ENCODE results near the gene BOD1L1.

Gene BOD1L1

DNA sequence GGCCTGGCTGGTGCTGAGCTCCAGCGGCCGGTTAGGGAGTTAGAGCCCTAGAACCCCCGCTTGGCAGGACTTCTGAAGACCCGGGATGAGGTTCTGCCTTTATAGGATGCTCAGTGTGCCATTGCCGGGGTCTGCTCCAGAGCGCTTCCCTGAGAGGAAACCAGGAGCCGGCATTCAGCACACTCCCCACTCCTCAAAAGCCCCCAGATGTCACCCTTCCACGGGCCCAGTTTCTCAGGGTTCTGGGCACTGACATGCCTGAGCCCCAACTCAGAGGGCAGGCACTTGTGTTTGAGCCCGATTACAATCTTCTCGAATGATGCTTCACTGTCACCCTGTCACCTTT, 89.7 kb downstream of the BOD1L1 start:
- no peak for DNase-seq

DNA sequence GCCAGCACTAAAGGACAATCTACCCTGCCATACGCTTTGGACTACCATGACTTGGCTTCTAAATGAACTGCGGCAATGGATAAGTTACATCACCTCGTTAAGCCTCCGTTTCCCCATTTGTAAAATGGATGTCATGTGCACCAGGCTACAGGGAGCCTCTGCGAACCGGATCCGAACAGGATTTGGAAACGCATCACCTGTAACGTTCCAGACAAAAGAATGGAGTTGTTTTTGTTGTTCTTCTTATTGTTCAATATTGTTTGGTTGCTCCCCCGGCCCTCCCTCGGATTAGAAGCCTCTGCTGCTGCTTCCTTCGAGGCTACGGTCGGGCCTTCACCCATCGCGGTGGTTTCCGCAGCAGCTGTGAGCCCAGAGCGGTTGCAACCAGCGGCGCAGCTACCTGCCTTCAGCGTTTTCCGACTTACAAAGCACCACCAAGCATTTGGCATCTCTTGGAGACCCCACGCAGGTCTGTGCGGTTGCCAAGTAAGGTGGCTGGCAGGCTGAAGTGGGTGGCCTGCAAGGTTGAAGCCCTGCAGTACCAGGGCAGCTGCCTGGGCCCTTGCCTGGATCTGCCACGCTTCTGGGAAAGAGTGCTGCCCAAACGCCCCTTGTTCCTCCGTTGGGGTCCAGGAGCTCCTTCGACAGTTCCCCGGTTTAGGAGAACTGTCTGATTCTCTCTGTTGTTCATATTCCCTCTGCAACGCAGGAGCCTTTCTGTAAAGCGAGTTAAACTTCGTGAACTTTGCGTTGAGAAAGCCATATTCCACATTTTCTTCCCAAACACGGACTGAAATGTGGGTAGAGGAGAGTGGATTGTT, 90.3 kb downstream of the BOD1L1 start:
- DNase-seq, result no peak

DNA sequence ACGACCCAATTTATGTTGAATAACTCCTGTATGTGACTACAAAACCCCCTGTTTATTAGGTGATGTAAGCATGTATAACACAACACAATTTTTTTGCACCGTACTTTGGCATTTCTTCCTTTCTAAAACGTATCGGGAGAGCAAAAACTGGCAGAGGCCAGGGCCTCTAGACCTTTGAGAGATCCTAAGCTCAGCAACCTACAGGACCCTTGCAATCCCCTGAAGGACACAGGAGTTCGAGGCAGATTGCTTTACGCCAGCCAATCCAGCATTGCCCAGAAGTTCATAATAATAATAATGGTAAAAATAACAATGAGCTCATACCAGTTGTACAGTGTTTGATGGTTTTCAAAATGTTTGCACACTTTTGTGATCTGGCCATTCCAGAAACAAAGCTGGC, 90.9 kb downstream of the BOD1L1 start:
- no peak for DNase-seq

DNA sequence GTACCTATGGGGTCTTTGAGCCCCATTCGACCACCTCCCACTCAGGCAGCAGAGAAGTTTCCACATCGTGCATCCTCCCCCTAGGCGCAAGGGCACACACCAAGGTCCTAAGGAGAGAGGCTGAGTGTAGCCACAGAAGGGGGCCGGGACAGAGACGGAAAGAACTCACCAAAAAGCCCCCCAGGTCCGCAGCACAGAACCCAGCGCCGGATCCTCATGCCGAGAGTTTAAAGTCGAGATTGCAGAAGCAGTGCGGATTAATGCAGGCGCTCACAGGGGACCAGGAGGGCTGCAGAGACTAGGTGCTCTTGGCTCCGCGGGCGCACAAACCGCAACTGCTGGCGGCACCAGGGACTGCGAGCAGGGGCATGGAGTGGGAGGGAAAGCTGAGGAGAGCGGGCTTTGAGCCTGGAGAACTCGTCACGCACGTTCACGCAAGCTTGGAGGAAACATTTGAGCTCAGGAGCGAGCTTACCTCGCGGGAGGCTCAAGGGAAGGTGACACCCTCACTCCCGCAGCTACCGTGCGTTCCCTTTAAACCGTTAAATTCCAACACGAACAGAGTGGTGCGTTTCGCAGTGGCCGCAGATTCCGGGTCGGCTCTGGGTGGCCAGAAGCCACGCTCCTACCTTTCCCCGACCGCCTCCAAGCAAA, 91.7 kb downstream of the BOD1L1 start:
- no peak for DNase-seq

DNA sequence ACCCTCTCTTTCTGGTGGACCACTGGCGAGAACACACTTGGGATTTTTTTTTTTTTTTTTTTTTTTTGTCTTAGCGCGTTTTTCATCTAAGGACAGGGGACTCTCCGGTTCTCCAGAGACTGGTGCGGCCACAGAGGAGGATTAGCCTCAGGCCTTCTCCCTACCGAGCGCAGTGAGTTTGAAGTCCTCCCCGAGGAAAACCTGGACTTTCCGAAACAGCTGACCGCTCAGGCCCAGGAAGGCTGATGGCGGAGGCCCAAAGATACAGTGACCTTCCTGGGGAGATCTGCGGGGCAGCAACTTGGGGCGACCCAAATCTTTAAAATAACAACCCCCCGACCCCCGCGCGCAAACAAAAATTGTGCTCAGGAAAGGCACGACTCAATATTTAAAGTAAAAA, 92.4 kb downstream of the BOD1L1 start:
- DNase-seq, result no peak

DNA sequence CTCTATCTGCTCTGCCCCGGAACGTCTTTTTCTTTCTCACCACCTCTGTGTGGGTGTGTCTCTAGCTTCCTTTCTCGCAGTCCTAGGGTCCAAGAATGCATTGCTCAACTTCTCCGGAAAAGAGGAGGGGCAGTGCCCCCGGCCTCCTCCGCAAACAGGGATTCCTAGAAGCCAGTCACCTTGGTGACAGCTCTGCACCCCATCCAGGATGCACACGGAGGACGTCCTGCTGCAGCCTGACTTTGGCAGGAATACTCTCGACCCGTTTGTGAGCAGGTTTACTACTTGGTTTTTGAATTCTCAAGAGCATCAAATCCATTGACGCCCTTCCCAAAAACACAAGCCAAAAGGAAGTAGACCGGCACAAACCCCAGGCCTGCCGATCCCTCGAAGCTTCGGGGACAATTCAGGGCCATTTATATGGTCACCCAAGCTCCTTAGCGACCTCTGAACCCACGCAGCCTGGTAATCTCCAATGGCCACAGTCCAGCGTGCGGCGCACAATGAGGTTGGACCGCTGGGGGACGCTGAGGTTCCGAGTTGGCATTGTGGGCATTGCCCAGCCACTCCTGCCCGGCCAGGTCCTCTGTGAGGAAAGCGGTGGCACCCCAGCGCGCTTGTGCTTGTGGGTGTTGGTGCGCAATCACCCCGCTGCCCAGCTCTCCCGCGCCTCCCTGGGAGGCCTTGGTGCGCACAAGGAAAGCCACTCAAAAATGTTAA, 93.0 kb downstream of the BOD1L1 start:
- DNase-seq, result no peak

DNA sequence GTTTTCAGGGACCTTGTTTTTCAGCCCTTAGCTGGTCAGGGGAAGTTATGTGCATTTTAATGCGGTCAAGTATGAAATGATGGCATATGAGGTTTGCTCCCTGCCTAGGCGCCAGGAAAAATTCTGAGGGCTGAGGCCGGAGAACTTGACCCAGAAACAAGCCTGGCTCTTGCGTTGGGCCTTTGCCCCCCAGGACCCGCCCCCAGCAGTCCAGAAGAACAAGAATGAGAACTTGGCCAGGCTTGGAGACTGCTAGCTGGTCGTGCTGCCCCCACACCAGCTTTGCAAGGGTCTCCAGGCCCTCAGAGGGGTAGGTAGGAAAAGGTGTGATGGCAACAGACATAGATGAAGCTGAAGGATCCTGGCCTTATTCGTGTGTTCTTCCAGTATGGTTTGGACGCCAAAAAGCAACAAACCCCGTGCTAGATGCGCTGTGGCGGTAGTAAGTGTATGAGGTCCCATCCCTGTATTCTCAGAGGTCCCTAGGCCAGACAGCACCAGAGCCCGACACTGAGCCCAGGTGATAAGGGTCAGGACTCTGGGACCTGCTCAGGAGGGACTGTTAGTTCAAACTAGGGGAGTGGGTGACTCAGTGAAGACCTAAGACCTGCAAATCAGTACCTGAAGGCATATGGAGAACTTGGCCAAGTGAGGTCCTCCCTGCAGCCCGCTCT, 93.7 kb downstream of the BOD1L1 start:
- DNase-seq, result no peak

DNA sequence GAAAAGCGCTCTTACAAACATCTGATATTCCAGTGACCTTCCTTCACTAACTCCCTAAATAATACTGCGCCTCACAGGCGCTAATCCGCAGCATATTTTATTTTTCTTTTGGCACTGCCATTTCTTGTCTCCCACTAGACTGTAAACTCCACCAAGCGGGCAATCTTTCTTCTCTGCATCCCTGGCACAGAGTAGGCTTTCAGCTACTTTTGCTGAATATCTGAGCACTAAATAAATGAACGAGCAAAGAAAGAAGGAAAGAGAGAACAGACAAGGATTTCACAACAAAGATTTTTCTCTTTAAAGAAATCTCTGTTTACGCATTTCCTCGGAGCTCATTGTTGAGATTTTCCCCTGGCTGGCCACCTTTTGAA, 95.9 kb downstream of the BOD1L1 start:
- no peak for DNase-seq

DNA sequence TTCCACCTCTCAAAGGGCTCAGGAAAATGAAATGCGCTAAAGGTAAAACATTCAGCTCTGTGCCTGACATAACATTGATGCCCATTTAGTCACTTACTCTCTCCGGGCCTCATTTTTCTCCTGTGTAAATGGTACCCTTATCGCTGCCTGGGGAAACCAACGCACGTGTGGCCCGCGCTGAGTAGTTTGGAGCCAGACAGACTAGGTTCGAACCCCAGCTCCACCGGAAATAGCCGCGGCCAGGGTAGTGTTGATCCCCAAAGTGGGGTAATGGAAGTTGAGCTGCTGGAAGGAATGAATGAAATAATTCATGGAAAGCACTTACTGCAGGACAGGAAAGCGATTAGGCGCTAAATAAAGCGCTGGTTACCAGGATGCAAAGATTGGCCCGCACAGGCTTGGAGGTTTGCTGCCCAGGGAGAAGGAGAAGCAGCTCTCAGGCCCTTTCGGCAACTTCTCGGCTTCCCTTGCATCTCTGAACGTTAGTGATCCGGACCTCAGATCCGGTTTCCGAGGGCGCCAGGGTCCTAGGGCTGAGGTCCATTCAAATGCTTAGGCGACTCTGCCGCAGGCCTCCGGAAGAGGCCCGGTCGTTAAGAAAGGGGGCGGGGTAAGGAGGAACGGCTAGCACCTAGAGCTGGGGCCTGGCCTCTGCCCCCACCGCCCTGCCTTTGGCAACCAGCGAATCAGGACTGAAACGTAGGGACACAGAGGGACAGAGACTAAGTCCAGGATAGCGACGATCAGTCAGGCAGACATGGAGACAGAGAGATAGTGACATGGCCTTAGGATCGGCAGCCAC, 96.5 kb downstream of the BOD1L1 start:
- no peak for DNase-seq

DNA sequence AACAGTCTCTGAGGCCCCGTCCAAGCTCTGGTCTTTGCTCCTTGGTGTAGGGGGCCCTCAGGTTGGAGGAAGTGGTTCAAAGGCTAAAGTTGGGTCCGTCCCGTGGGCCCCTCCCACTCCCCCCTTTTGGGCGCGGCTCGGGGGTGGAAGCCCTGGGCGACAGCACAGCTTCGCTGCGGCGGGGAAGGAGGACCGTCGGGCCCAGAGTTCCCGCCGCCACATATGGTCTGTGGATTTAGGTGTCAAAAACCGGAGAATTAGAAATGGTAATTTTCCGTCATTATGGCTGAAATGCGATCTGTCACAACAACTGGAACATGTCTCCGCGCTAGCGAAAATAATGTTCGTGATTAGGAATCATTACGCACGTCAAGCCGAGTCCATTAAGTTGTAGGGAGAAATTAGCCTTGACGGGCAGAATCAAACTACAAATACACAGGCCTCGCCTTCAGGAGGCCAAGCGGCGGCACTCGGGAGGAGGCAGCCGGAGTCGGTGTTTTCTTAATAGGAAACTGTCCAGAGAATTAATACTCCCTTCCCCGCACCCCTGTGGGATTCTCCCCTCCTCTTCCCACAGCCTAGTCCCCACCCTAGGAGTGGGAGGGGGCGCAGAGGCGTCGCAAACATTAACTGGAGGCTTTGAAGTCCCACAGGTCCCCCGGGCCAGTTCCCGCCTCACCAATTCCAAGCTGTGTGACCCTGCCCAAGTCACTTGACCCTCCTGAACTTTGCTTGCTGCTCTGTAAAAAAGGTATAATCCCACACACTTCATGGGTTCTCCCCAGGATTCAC, 98.2 kb downstream of the BOD1L1 start:
- DNase-seq, result no peak

DNA sequence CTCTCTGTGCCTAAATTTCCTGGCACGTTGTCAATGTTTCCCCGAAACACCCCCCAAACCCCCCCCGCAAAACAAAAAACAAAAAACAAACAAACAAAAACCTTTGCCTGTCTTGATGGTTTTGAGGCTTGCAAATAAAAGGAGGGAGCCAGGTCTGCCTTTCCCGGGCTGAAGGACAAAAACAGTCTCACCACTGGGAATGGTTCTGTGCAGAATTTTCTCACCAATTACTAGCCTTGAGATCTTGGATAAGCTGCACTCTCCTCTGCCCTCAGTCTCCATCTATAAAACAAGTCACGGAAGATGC, 98.8 kb downstream of the BOD1L1 start:
- DNase-seq, result no peak

DNA sequence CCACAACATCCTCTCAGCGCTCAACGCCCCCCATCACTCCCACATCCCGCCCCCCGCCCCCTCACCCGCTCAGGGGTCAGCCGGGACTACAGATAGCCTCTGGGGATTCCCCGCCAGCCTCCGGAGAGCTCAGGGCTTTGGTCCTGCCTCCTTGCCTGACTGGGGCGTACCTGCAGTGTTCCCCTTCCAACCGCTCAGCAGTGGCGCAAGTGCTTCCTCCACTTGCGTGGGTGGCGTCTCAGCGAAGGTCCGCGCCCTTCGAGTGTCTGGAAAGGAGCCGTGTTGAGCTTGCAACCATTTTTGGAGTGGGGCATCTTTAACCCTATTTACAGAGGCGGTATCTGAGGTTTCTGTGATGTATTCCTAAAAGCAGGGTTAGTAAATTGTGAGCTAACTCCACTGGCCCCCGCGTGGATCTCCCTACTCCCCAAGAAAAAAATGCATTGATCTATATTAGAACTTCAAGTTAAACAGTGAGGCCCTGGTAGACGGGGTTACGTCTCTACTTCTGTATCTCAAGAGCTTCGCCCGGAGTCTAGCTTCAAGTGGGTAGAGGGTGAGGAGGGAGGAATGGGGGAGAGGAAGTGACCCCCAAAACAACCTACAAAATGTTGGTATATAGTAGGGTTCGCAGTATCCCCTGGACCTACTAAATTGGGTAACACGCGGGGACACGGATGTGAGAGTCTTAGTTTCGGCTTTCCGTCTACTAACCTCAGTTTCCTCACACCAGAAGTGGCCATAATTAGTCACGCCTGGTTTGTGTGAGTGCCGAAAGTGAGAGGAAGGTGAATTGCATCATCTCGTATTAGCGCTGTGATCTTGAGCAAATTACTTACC, 99.3 kb downstream of the BOD1L1 start:
- DNase-seq, result no peak

DNA sequence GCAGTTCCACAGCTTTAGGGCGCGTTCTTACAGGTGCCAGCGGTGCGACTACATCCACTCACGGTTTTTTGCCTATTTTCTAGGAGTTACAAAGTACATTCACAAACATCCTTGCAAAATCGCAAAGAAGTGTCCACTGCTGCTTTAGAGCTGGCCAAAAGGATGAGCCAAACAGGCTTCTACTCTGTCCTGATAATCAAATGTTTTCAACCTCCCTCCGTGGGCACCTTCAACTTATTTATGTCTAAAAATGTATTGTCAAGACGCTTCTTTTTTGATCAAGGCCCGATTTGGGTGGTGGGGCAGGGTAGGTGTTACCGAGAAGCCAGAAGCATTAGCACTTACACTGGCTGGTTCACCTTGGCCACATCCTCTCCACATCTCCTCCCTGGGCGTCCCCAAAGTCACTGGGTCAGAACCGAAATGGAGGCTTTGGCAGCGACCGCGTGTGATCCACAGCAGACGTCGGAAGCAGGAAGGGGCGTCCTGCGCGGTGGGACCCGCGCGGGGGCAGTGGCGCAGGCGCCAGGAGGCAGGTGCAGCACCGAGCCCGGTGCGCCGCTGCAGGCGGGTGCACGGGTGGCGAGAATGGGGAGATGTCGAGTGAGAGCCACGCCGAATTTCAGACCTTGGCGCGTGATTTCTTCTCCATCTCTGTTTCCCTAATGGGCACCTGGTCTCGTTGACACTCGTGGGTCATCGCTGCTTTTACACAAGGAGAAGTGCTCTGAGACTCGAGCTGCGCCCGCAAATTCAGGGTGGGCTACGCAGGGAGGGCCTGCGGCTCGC, 100.1 kb downstream of the BOD1L1 start:
- no peak for DNase-seq

DNA sequence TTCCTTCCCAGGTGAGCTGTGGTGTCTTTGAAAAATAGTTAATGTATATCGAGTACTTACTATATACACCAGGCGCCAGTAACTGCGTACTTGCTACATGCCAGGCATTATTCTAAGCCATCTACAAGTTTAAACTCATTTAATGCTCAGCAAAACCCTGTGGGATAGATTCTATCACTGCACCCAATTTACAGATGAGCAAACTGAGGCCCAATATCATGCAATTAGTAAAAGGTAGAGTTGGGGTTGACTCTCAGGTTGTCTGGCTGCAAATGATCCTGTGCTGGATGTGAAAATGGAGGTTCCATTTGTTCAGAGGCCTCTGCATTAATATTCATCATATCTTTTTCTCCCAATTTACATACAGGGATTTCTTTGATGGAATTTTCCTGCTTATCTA, 100.9 kb downstream of the BOD1L1 start:
- no peak for DNase-seq

DNA sequence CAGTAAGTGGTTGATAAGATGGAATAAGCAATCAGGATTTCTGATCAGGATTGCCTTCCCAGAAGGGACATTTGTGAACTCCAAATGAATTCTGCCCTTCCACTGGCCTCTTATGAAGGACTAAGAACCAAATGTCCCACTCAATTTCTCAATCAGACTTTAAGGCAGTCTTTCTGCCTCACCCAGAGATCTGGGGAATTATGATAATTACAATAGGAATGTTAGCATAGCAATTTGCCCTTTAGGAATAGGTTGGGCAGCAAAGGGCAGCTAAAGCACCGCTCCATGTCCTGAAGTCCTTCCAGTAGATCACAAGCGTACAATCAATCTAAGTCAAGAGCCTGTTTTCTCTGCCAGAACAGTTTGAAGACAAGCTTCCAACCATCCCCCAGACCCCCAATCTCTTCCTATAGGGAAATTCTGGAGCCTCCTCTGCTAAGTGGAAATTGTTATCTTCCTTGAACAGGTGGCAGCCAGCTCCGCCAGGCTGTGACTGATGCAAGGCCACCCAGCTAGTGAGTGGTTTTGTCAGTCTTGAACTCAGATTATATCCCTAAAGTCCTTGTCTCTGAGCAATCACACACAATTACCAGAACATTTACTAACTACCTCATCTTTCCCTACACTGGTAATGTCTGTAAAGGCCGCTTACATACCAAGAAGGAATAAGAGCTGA, 101.8 kb downstream of the BOD1L1 start:
- no peak for DNase-seq

DNA sequence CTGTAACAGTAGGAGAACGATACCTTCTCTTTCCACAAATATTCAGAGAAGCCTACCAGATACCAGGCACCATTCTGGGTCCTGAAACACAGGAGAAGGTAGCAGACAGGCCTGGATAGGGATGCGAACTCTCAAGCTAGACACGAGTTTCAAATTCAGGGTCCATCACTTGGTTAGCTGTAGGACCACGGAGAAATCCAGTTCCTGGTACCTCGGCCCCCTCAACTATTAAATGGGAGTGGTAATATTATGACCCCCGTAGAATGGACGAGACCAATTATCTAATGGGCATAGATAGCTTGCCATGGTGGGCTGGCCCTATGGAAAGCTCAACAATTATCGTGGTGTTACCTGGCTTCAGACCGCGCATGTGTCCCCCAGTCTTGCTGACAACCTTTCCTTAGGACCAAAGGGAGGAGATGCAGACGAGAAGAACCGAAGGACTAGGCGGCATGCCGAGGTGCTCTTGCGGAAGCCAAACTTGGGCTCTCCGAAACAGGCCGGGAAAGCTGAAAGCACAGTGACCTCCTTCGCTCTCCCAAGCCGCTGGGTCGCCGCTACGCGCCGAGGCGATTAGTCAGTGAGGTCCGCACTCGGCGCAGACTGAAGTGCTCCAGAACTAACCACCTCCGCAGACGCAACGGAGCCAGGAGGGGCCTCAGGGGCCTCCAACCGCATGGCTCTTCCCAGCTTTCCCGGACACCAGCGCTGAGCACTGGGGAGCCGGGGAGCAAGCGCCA, 102.9 kb downstream of the BOD1L1 start:
- DNase-seq, result no peak

DNA sequence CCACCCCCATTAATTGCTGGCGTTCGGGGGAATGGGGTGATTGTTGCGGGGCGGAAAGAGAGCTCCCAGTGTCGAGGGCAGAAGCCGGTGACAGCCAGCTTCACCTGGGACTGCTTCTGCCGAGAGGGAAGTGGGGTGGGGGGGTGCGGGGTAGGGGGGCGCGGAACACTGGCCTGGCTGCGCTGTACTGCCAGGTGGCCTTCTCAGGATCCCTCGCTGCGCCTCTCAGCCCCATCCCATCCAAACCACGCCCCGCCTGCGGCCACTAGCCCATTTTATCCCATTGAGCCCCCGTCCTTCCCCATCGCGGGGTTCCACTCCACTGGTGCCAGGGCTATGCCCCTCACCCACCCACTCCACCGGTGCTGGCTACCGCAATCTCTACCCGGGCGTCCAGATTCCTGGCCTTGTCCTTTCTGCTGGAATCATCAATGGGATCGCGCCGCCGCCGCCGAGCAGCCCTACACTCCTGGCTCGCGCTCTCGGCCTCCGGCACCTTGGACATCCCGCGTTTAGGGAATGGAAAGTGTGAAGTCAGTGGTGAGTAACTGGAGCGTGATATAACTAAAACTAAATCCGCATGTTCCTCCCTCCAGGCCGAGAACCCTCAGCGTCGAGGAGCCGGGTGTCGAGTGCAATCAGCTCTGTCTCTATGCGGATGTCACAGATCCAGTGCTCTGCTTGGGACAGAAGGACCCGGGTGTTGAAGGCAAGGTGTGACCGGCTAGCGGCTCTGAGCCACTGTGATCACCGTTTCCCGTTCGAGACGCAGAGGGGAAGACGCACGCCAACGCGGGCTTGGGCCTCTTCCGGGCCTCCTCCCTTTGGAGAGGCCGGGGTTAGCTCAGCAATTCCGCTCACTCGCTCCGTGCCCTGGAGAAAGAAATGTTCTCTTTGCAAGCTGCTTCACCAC, 103.7 kb downstream of the BOD1L1 start:
- no peak for DNase-seq

DNA sequence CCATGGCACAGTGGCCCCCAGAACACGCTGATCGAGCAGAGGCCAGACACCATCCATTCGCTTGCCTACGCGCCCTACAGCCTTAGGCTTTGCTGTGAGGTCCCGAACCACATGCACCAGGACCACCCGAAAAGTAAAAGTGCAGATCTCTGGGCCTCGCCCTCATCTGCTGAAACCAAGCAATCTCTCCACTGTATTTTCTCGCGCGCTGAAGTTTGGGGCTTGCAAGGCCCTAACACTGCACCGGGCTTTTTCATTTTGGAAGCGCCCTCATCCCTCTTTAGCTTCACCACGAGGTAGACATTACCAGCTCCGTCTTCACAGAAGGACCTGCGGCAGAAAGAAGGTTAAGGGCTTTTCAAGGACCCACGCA, 104.4 kb downstream of the BOD1L1 start:
- DNase-seq, result no peak
